HCT116 (cell line): ENCODE measurements around the gene SLC66A1. TPM values are rescaled to one million over a fixed set of nuclear protein-coding genes. Genes with fewer than 3 reads are reported as not detected.

Experiments
- ATAC-seq: fragments of 200-7000 bp; cut with Tn5 transposase; 2 replicates; pipeline ENCODE4 v1.9.1; 2020; ENCODE audit warnings: mild to moderate bottlenecking, moderate library complexity
- BruUV-seq: library from RNA; stranded (reverse); fragments of 400-500 nt; replicated peaks from 2 replicates; lab custom pipeline; 2021; lab: Mats Ljungman, UMichigan
- CTCF ChIA-PET: fragments of 300-600 bp; sonication (Branson Sonifier 250); formaldehyde crosslinking; loops from one replicate; lab custom pipeline; 2021; ENCODE audit warnings: antibody characterized with exemption; lab: Charles Lee
- POLR2A ChIA-PET: fragments of 300-600, 350-600 bp; sonication (Branson Sonifier 250); formaldehyde crosslinking; loops from one replicate; lab custom pipeline; 2021; ENCODE audit warnings: antibody characterized with exemption; lab: Charles Lee
- RAD21 ChIA-PET, 2 experiments: fragments of 300-600 bp; sonication (Branson Sonifier 250); formaldehyde crosslinking; loops; one replicate each; lab custom pipeline; 2023; ENCODE audit warnings: low total read pairs in 2 of 2; ENCODE audit not compliant: uncharacterized antibody in 2 of 2, unreplicated experiment in 2 of 2, low non-redundant PET in 1 of 2; lab: Charles Lee
- DNase-seq: peaks from one replicate; pipeline ENCODE4 v3.0.0-alpha.2; 2010; ENCODE audit warnings: low read depth, low spot score
- H2AFZ ChIP-seq: fragments of 200-600 bp; shearing (Covaris generic), sonication (generic); 2 replicates; pipeline ENCODE4 v1.6.1; 2017; ENCODE audit warnings: low read depth, mixed run types, mixed read lengths, antibody characterized with exemption, low read length; ENCODE audit not compliant: poor library complexity, severe bottlenecking
- H3K27ac ChIP-seq: 2 replicates; pipeline ENCODE4 v1.5.1; 2012; ENCODE audit warnings: low read depth, low read length
- H3K27me3 ChIP-seq: fragments of 200-600 bp; sonication (generic); 2 replicates; pipeline ENCODE4 v1.6.1; 2016; ENCODE audit warnings: mixed run types, low read length, mixed read lengths; ENCODE audit not compliant: insufficient read depth
- H3K36me3 ChIP-seq, 2 experiments: fragments of 200-500 bp in 1 of 2; fragments of 200-600 bp in 1 of 2; sonication (Bioruptor generic) in 1 of 2; sonication (generic) in 1 of 2; 2 replicates each; pipeline versions ENCODE4 v1.5.1 to v1.6.1; 2014 to 2016; ENCODE audit warnings: low read length in 2 of 2, inconsistent platforms in 1 of 2, mixed read lengths in 1 of 2, mixed run types in 1 of 2; ENCODE audit not compliant: insufficient read depth in 2 of 2, control insufficient read depth in 1 of 2
- H3K4me1 ChIP-seq, 2 experiments: fragments of 200-600 bp in 1 of 2; sonication (generic) in 1 of 2; 2 replicates each; pipeline versions ENCODE4 v1.5.1 to v1.6.1; 2012 to 2017; ENCODE audit warnings: low read length in 2 of 2, inconsistent platforms in 1 of 2, mild to moderate bottlenecking in 1 of 2, mixed read lengths in 1 of 2, mixed run types in 1 of 2, moderate library complexity in 1 of 2; ENCODE audit not compliant: insufficient read depth in 2 of 2, control insufficient read depth in 1 of 2
- H3K4me2 ChIP-seq: fragments of 200-600 bp; sonication (generic); 2 replicates; pipeline ENCODE4 v1.6.1; 2017; ENCODE audit warnings: mixed run types, low read length, mixed read lengths
- H3K4me3 ChIP-seq, 2 experiments: fragments of 200-600 bp in 1 of 2; sonication (generic) in 1 of 2; replicated peaks in 1 of 2; 2 replicates each; pipeline ENCODE4 v1.5.1; 2011 to 2016; ENCODE audit warnings: low read length in 2 of 2, control low read depth in 1 of 2, low read depth in 1 of 2, mild to moderate bottlenecking in 1 of 2, mixed read lengths in 1 of 2, mixed run types in 1 of 2
- H3K79me2 ChIP-seq: fragments of 200-600 bp; sonication (generic); 2 replicates; pipeline ENCODE4 v1.6.1; 2017; ENCODE audit warnings: mild to moderate bottlenecking, mixed run types, low read length, moderate library complexity, mixed read lengths; ENCODE audit not compliant: insufficient read depth
- H3K9ac ChIP-seq: fragments of 200-600 bp; sonication (generic); 2 replicates; pipeline ENCODE4 v1.6.1; 2016; ENCODE audit warnings: low read length, mixed read lengths
- H3K9me2 ChIP-seq: fragments of 200-600 bp; sonication (generic), shearing (Covaris generic); 2 replicates; pipeline ENCODE4 v1.6.1; 2017; ENCODE audit warnings: mixed run types, mild to moderate bottlenecking, moderate library complexity; ENCODE audit not compliant: insufficient read depth
- H3K9me3 ChIP-seq, 2 experiments: fragments of 200-500 bp in 1 of 2; fragments of 200-600 bp in 1 of 2; sonication (Bioruptor generic) in 1 of 2; sonication (generic) in 1 of 2; 2 replicates each; pipeline ENCODE4 v1.6.1; 2014 to 2017; ENCODE audit warnings: low read length in 2 of 2, mixed read lengths in 2 of 2, inconsistent platforms in 1 of 2, low read depth in 1 of 2, mild to moderate bottlenecking in 1 of 2, mixed run types in 1 of 2, moderate library complexity in 1 of 2; ENCODE audit not compliant: control insufficient read depth in 1 of 2, insufficient read depth in 1 of 2
- H4K20me1 ChIP-seq: fragments of 200-600 bp; sonication (generic), shearing (Covaris generic); 2 replicates; pipeline ENCODE4 v1.6.1; 2017; ENCODE audit warnings: mixed run types, mild to moderate bottlenecking, moderate library complexity; ENCODE audit not compliant: insufficient read depth
- CTCF ChIP-seq, 3 experiments: fragments of 200-600 bp in 1 of 3; sonication (generic) in 1 of 3; IDR thresholded peaks in 2 of 3; conservative IDR thresholded peaks in 1 of 3; 2 replicates each; pipeline ENCODE4 v1.5.1; 2012 to 2017; ENCODE audit warnings: low read depth in 2 of 3, low read length in 2 of 3, antibody characterized with exemption in 1 of 3, borderline replicate concordance in 1 of 3, control low read depth in 1 of 3, mild to moderate bottlenecking in 1 of 3, mixed read lengths in 1 of 3, mixed run types in 1 of 3, moderate library complexity in 1 of 3; ENCODE audit not compliant: insufficient read depth in 1 of 3
- EGR1 ChIP-seq: IDR thresholded peaks from 2 replicates; pipeline ENCODE4 v1.6.1; 2012; ENCODE audit warnings: low read depth
- ELF1 ChIP-seq: IDR thresholded peaks from 2 replicates; pipeline ENCODE4 v1.6.1; 2012; ENCODE audit warnings: low read depth, borderline replicate concordance
- JUND ChIP-seq: IDR thresholded peaks from 2 replicates; pipeline ENCODE4 v1.6.1; 2012
- POLR2A ChIP-seq: IDR thresholded peaks from 2 replicates; pipeline ENCODE4 v1.7.0; 2011; ENCODE audit warnings: borderline replicate concordance; ENCODE audit not compliant: insufficient read depth, insufficient read length; ENCODE audit errors: extremely low read depth
- intact Hi-C: fragments of 100-400 bp; cut with micrococcal nuclease; formaldehyde crosslinking; loops from 2 replicates; pipeline ENCODE4 v1.10.0; 2022
- total RNA-seq: library from RNA; stranded (reverse); gene quantifications from one replicate; pipeline ENCODE4 v1.2.1, GENCODE V29; 2021; ENCODE audit not compliant: unreplicated experiment

Gene SLC66A1
- total RNA-seq, 1 experiment from 2014 or later, result 11.1 TPM

- 0 out of 2 replicates have a peak overlapping the region, but pooled peaks have one; percentile 6 for H3K9ac ChIP-seq
- no peaks in the 10 kb centered on the region for H3K36me3 ChIP-seq
- POLR2A ChIA-PET, result no interaction called here
- no peaks in the 10 kb centered on the region for H3K9me2 ChIP-seq
- H3K4me3 ChIP-seq, result no peak overlapping the region
- DNase-seq (no peak), ATAC-seq (no peak)
- peaks cover 17 to 46% of the 10 kb centered on the region in 2 experiments; a peak in 3 of 4 replicates for H3K4me1 ChIP-seq
- no peaks in the 10 kb centered on the region for H3K9me3 ChIP-seq
- no peak overlapping the region for H2AFZ ChIP-seq
- no peaks in the 10 kb centered on the region for H4K20me1 ChIP-seq
- peak overlapping the region; percentile 62 for H3K4me2 ChIP-seq
- peaks cover 15% of the 10 kb centered on the region for H3K79me2 ChIP-seq
- no peaks in the 10 kb centered on the region for H3K27me3 ChIP-seq
- intact Hi-C loops, result no loop called here
- CTCF ChIA-PET, result interaction anchor here (0.7 kb wide), 1 partner anchor 13 kb away, joined by 3 read pairs; no protein-coding TSS in a partner anchor
- TF ChIP-seq JUND (peak; percentile 40; the same call in 1 of the 2 replicates), EGR1 (no peak), ELF1 (no peak)
- no TSS peak for BruUV-seq
- RAD21 ChIA-PET, result no interaction called here
- H3K27ac ChIP-seq, result peak overlapping the region; percentile 23; the same call in 1 of the 2 replicates
These were observed 3.5 kb downstream of the SLC66A1 start for GRCh38 chr1:19315378-19316198.

- no TSS peak for BruUV-seq
- TF ChIP-seq JUND (no peak), CTCF (IDR thresholded peaks at IDR 0.05 in 2 of 3, conservative IDR thresholded peaks at IDR 0.05 in 1 of 3; ENCODE audit: borderline replicate concordance in 1 of 3, insufficient read depth in 1 of 3, low read depth in 2 of 3, low read length in 2 of 3) (0 out of 6 replicates have a peak, but pooled peaks of 1 of the 3 experiments have one; percentile 12), EGR1 (no peak), POLR2A (no peak)
- no peaks in the 10 kb centered on the region for H4K20me1 ChIP-seq
- no peaks in the 10 kb centered on the region for H3K36me3 ChIP-seq
- peaks cover 2% of the 10 kb centered on the region; the same call in 1 of the 2 replicates for H3K79me2 ChIP-seq
- H3K4me2 ChIP-seq, result no peak overlapping the region
- H3K27me3 ChIP-seq, result no peaks in the 10 kb centered on the region
- no peak overlapping the region for H3K4me3 ChIP-seq
- intact Hi-C loops, result no loop called here
- ATAC-seq, result no peak
- ChIA-PET CTCF (no interaction called here), POLR2A (no interaction called here), RAD21 (no interaction called here)
- no peak overlapping the region for H3K27ac ChIP-seq
- H2AFZ ChIP-seq, result no peak overlapping the region
- peaks cover 13 to 37% of the 10 kb centered on the region in 2 experiments; a peak in 3 of 4 replicates for H3K4me1 ChIP-seq
- no peaks in the 10 kb centered on the region for H3K9me3 ChIP-seq
- H3K9ac ChIP-seq, result no peak overlapping the region
- H3K9me2 ChIP-seq, result no peaks in the 10 kb centered on the region
- DNase-seq, result no peak
These were observed 5.2 kb downstream of the SLC66A1 start for GRCh38 chr1:19317126-19317910.
